SK-N-SH (cell line): Measurements from ENCODE around the gene ERAL1. TPM values are rescaled to one million over a fixed set of nuclear protein-coding genes. Genes with fewer than 3 reads are reported as not detected.

Source experiments
- CTCF ChIA-PET: fragments of 300-600, 350-600 bp; formaldehyde crosslinking; extraction: SDS; loops from one replicate; lab custom pipeline; 2021; lab: Yijun Ruan, JAX
- POLR2A ChIA-PET: fragments of 350-600 bp; sonication (Branson Sonifier 250); formaldehyde crosslinking; extraction: SDS; loops from one replicate; lab custom pipeline; 2020; ENCODE audit warnings: antibody characterized with exemption, inconsistent platforms; lab: Yijun Ruan, JAX
- DNase-seq: peaks from one replicate; pipeline ENCODE4 v3.0.0; 2012
- H2AFZ ChIP-seq: fragments of 200-600 bp; sonication (generic); 2 replicates; pipeline ENCODE4 v1.8.1; 2016; ENCODE audit warnings: antibody characterized with exemption, mild to moderate bottlenecking, low read depth
- H3F3A ChIP-seq: fragments of 200-600 bp; sonication (generic); replicated peaks from 2 replicates; pipeline ENCODE3; 2016; ENCODE audit warnings: antibody characterized with exemption, mild to moderate bottlenecking; ENCODE audit not compliant: insufficient read depth
- H3K27ac ChIP-seq, 2 experiments: fragments of 200-500 bp in 1 of 2; fragments of 200-600 bp in 1 of 2; sonication (Bioruptor generic) in 1 of 2; sonication (generic), shearing (Covaris generic) in 1 of 2; 2 replicates each; pipeline versions ENCODE4 v1.5.1 to v1.6.1; 2014 to 2016; ENCODE audit warnings: low read depth in 2 of 2, inconsistent platforms in 1 of 2, low read length in 1 of 2, mild to moderate bottlenecking in 1 of 2, mixed read lengths in 1 of 2
- H3K27me3 ChIP-seq: fragments of 200-600 bp; sonication (generic), shearing (Covaris generic); 2 replicates; pipeline ENCODE4 v1.6.1; 2016; ENCODE audit warnings: mixed run types; ENCODE audit not compliant: insufficient read depth
- H3K36me3 ChIP-seq, 2 experiments: fragments of 200-500 bp in 1 of 2; fragments of 200-600 bp in 1 of 2; sonication (Bioruptor generic) in 1 of 2; sonication (generic) in 1 of 2; replicated peaks in 1 of 2; 2 replicates each; pipeline versions ENCODE3 to v1.5.1; 2014 to 2016; ENCODE audit warnings: low read length in 1 of 2, mild to moderate bottlenecking in 1 of 2; ENCODE audit not compliant: insufficient read depth in 2 of 2, control insufficient read depth in 1 of 2
- H3K4me1 ChIP-seq, 2 experiments: fragments of 200-500 bp in 1 of 2; fragments of 200-600 bp in 1 of 2; sonication (Bioruptor generic) in 1 of 2; sonication (generic), shearing (Covaris generic) in 1 of 2; 2 replicates each; pipeline versions ENCODE4 v1.5.1 to v1.6.1; 2014 to 2016; ENCODE audit warnings: low read depth in 1 of 2, low read length in 1 of 2, mixed run types in 1 of 2; ENCODE audit not compliant: insufficient read depth in 2 of 2, control insufficient read depth in 1 of 2
- H3K4me2 ChIP-seq: fragments of 200-600 bp; sonication (generic), shearing (Covaris generic); 2 replicates; pipeline ENCODE4 v1.6.1; 2017; ENCODE audit warnings: mixed run types
- H3K4me3 ChIP-seq, 2 experiments: fragments of 200-500 bp in 1 of 2; fragments of 200-600 bp in 1 of 2; sonication (Bioruptor generic) in 1 of 2; sonication (generic), shearing (Covaris generic) in 1 of 2; 2 replicates each; pipeline versions ENCODE4 v1.5.1 to v1.8.1; 2014 to 2016; ENCODE audit warnings: low read depth in 2 of 2, inconsistent platforms in 1 of 2, low read length in 1 of 2, mild to moderate bottlenecking in 1 of 2, mixed read lengths in 1 of 2, moderate library complexity in 1 of 2
- H3K79me2 ChIP-seq: fragments of 200-600 bp; sonication (generic); 2 replicates; pipeline ENCODE4 v1.8.1; 2017; ENCODE audit warnings: mild to moderate bottlenecking; ENCODE audit not compliant: insufficient read depth
- H3K9ac ChIP-seq: fragments of 200-600 bp; sonication (generic); 2 replicates; pipeline ENCODE4 v1.6.1; 2017; ENCODE audit warnings: mixed run types
- H3K9me2 ChIP-seq: fragments of 200-600 bp; sonication (generic); 2 replicates; pipeline ENCODE4 v1.6.1; 2017; ENCODE audit warnings: mixed run types
- H3K9me3 ChIP-seq: fragments of 200-600 bp; sonication (generic); 2 replicates; pipeline ENCODE4 v1.6.1; 2017; ENCODE audit warnings: mixed run types, mild to moderate bottlenecking, moderate library complexity
- H4K20me1 ChIP-seq: fragments of 200-600 bp; sonication (generic); 2 replicates; pipeline ENCODE4 v1.6.1; 2017; ENCODE audit warnings: mild to moderate bottlenecking, mixed run types; ENCODE audit not compliant: insufficient read depth
- CTCF ChIP-seq: fragments of 200-600 bp; sonication (generic); IDR thresholded peaks from 2 replicates; pipeline ENCODE4 v1.6.1; 2017; ENCODE audit warnings: antibody characterized with exemption, mild to moderate bottlenecking, moderate library complexity
- EP300 ChIP-seq, 2 experiments: IDR thresholded peaks; 2 replicates each; pipeline versions ENCODE4 v1.4.0 to v1.6.1; 2012; ENCODE audit warnings: borderline replicate concordance in 1 of 2, low read depth in 1 of 2, low read length in 1 of 2
- EZH2phosphoT487 ChIP-seq: fragments of 200-600 bp; sonication (generic); IDR thresholded peaks from 2 replicates; pipeline ENCODE4 v1.6.1; 2017; ENCODE audit warnings: low read depth, mixed run types, mild to moderate bottlenecking, antibody characterized with exemption, moderate library complexity, borderline replicate concordance
- FOSL2 ChIP-seq: IDR thresholded peaks from 2 replicates; pipeline ENCODE4 v1.4.0; 2012; ENCODE audit warnings: low read depth, mild to moderate bottlenecking, moderate library complexity, borderline replicate concordance
- FOXJ3 ChIP-seq: sonication (generic); formaldehyde crosslinking; IDR thresholded peaks from 2 replicates; pipeline ENCODE4 v1.5.1; 2020; ENCODE audit warnings: mild to moderate bottlenecking, missing genetic modification reagents
- GABPA ChIP-seq: IDR thresholded peaks from 2 replicates; pipeline ENCODE4 v1.4.0; 2012; ENCODE audit warnings: low read depth, mild to moderate bottlenecking
- GATA2 ChIP-seq: sonication (generic); formaldehyde crosslinking; IDR thresholded peaks from 2 replicates; pipeline ENCODE4 v1.5.0; 2020; ENCODE audit warnings: mild to moderate bottlenecking, missing genetic modification reagents
- JUND ChIP-seq: IDR thresholded peaks from 2 replicates; pipeline ENCODE4 v1.4.0; 2012
- MEF2A ChIP-seq: IDR thresholded peaks from 2 replicates; pipeline ENCODE4 v1.4.0; 2012; ENCODE audit warnings: low read depth, borderline replicate concordance
- NRF1 ChIP-seq: IDR thresholded peaks from 2 replicates; pipeline ENCODE4 v1.6.1; 2012; ENCODE audit warnings: low read depth, mild to moderate bottlenecking, low read length
- PBX3 ChIP-seq: IDR thresholded peaks from 2 replicates; pipeline ENCODE4; 2012
- RCOR1 ChIP-seq: fragments of 150-350 bp; IDR thresholded peaks from 2 replicates; pipeline ENCODE4 v1.6.1; 2017; ENCODE audit warnings: antibody characterized with exemption, low read length
- REST ChIP-seq: IDR thresholded peaks from 2 replicates; pipeline ENCODE4 v1.6.1; 2012; ENCODE audit warnings: mild to moderate bottlenecking, low read depth, low read length, moderate library complexity
- RFX5 ChIP-seq: IDR thresholded peaks from 2 replicates; pipeline ENCODE4 v1.6.1; 2012; ENCODE audit warnings: mild to moderate bottlenecking, improper control_type of control experiment, low read length
- RXRA ChIP-seq: IDR thresholded peaks from 2 replicates; pipeline ENCODE4 v1.4.0; 2012; ENCODE audit warnings: low read depth, mild to moderate bottlenecking, borderline replicate concordance
- SMC3 ChIP-seq: IDR thresholded peaks from 2 replicates; pipeline ENCODE4 v1.6.1; 2012; ENCODE audit warnings: low read depth, low read length, improper control_type of control experiment
- USF1 ChIP-seq: IDR thresholded peaks from 2 replicates; pipeline ENCODE4 v1.4.0; 2012; ENCODE audit warnings: low read depth, borderline replicate concordance
- YY1 ChIP-seq: IDR thresholded peaks from 2 replicates; pipeline ENCODE4 v1.4.0; 2012; ENCODE audit warnings: low read depth, mild to moderate bottlenecking
- ZBTB33 ChIP-seq: IDR thresholded peaks from 2 replicates; pipeline ENCODE4 v1.4.0; 2012; ENCODE audit warnings: low read depth, borderline replicate concordance
- WGBS: methylation state at CpG from one replicate; pipeline ENCODE4 v1.1.6; 2017; ENCODE audit warnings: low lambda C conversion rate; 5-methylcytosine and 5-hydroxymethylcytosine counted together
- polyA plus RNA-seq, 3 experiments: library from polyadenylated mRNA; depleted of rRNA; stranded (reverse); fragments of >200 nt; gene quantifications; 2 replicates each; pipeline ENCODE4 v1.2.3, GENCODE V29; 2012

Gene ERAL1
- polyA plus RNA-seq, 1 of the 3 experiments (the other 2 are of a cell fraction), result 57.3 TPM

GRCh38 chr17:28888832-28889231, 34.0 kb downstream of the ERAL1 start:
- Histone ChIP-seq H3K4me1 (peaks cover 0 to 9% of the 10 kb centered on the region in 2 experiments; a peak in 2 of 4 replicates), H3K9ac (no peak overlapping the region), H2AFZ (no peak overlapping the region), H3K4me3 (no peak overlapping the region), H3K36me3 (peaks cover 0 to 20% of the 10 kb centered on the region in 2 experiments), H3K27me3 (no peaks in the 10 kb centered on the region), H3K4me2 (no peak overlapping the region), H3K9me2 (no peaks in the 10 kb centered on the region), H3K79me2 (peaks cover 17% of the 10 kb centered on the region), H3K9me3 (no peaks in the 10 kb centered on the region), H4K20me1 (0 out of 2 replicates have a peak, but pooled peaks cover 3% of the 10 kb centered on the region), H3K27ac (no peak overlapping the region), H3F3A (no peaks in the 10 kb centered on the region)
- WGBS, result 96% methylated on average over 7 of the region's 7 CpGs
- TF ChIP-seq RXRA (no peak), MEF2A (no peak), RFX5 (no peak), FOXJ3 (CRISPR knock-in tag) (no peak), EZH2phosphoT487 (no peak), RCOR1 (no peak), JUND (no peak), GABPA (no peak), EP300 (IDR thresholded peaks at IDR 0.05; ENCODE audit: borderline replicate concordance in 1 of 2, low read depth in 1 of 2, low read length in 1 of 2) (no peak), YY1 (no peak), USF1 (no peak), REST (no peak), CTCF (no peak), ZBTB33 (no peak), FOSL2 (no peak), SMC3 (no peak), NRF1 (no peak), PBX3 (no peak), GATA2 (CRISPR knock-in tag) (no peak)
- CTCF ChIA-PET, result interaction anchor here (0.7 to 2.9 kb wide), 3 partner anchors 125 to 139 kb away, joined by 3 to 6 read pairs (median 4); no protein-coding TSS in a partner anchor
- no peak for DNase-seq
- POLR2A ChIA-PET, result no interaction called here
